Mucosa of rectum (tissue), 2 donors: Measurements from ENCODE around the gene CA5B.
"Not testable (repeated sequence)": the region's sequence is repeated elsewhere in the genome, so short reads cannot be mapped to it uniquely, and the experiment has no call there.

Experiments used
- H3K27ac ChIP-seq, 2 donors: one replicate each; pipeline ENCODE4 v1.7.0; 2013; ENCODE audit warnings: inconsistent platforms in 2 of 2, low read depth in 2 of 2, low read length in 2 of 2
- H3K27me3 ChIP-seq, 2 donors: one replicate each; pipeline ENCODE4 v1.7.0; 2013; ENCODE audit warnings: low read length in 2 of 2; ENCODE audit not compliant: control insufficient read depth in 2 of 2, insufficient read depth in 2 of 2
- H3K36me3 ChIP-seq, 2 donors: one replicate each; pipeline ENCODE4 v1.7.0; 2013; ENCODE audit warnings: low read length in 2 of 2; ENCODE audit not compliant: control insufficient read depth in 2 of 2, insufficient read depth in 2 of 2
- H3K4me1 ChIP-seq, 2 donors: one replicate each; pipeline ENCODE4 v1.7.0; 2013; ENCODE audit warnings: low read length in 2 of 2, mild to moderate bottlenecking in 1 of 2; ENCODE audit not compliant: control insufficient read depth in 2 of 2, insufficient read depth in 2 of 2
- H3K4me3 ChIP-seq, 2 donors: one replicate each; pipeline ENCODE4 v1.7.0; 2013; ENCODE audit warnings: low read length in 2 of 2
- H3K9ac ChIP-seq, 2 donors: one replicate each; pipeline ENCODE4 v1.7.0; 2013; ENCODE audit warnings: low read length in 2 of 2, low read depth in 1 of 2, mild to moderate bottlenecking in 1 of 2
- H3K9me3 ChIP-seq, 2 donors: one replicate each; pipeline ENCODE4 v1.7.0; 2013; ENCODE audit warnings: low read length in 2 of 2; ENCODE audit not compliant: control insufficient read depth in 2 of 2
- donor health status: healthy.
- donor health status: Normal muscosa, but diverticular disease.

The CA5B gene

GRCh38 chrX:15737959-15738902, at the start of gene CA5B:
Gene CA5B (plus strand): TSS chrX:15738270. CDS start chrX:15750024, 11,754 bp downstream.
- Histone ChIP-seq H3K9ac (peak within 1 kb of the TSS; percentile 38 to 67), H3K4me3 (peak within 1 kb of the TSS; percentile 70 to 73), H3K4me1 (peaks cover 5 to 6% of the 10 kb centered on the region in 2 donors), H3K9me3 (no peaks in the 10 kb centered on the region), H3K27ac (peak within 1 kb of the TSS; percentile 11 to 14), H3K36me3 (no peaks in the 10 kb centered on the region), H3K27me3 (no peaks in the 10 kb centered on the region)

- Histone ChIP-seq H3K9ac (no peak overlapping the region), H3K27me3 (no peaks in the 10 kb centered on the region), H3K27ac (no peak overlapping the region)
These were observed 43.1 kb upstream of the CA5B start for GRCh38 chrX:15694941-15695451.

GRCh38 chrX:15696516-15696915, 41.6 kb upstream of the CA5B start:
- Histone ChIP-seq H3K36me3 (peaks cover 17 to 26% of the 10 kb centered on the region in 2 donors), H3K27ac (no peak overlapping the region), H3K27me3 (no peaks in the 10 kb centered on the region), H3K4me3 (no peak overlapping the region), H3K4me1 (no peaks in the 10 kb centered on the region), H3K9ac (no peak overlapping the region), H3K9me3 (no peaks in the 10 kb centered on the region)

More at GRCh38 chrX:15694941-15695451, 43.1 kb upstream of the CA5B start:
- Histone ChIP-seq H3K36me3 (peaks cover 21 to 31% of the 10 kb centered on the region in 2 donors), H3K9me3 (no peaks in the 10 kb centered on the region), H3K4me3 (no peak overlapping the region), H3K4me1 (no peaks in the 10 kb centered on the region)

DNA sequence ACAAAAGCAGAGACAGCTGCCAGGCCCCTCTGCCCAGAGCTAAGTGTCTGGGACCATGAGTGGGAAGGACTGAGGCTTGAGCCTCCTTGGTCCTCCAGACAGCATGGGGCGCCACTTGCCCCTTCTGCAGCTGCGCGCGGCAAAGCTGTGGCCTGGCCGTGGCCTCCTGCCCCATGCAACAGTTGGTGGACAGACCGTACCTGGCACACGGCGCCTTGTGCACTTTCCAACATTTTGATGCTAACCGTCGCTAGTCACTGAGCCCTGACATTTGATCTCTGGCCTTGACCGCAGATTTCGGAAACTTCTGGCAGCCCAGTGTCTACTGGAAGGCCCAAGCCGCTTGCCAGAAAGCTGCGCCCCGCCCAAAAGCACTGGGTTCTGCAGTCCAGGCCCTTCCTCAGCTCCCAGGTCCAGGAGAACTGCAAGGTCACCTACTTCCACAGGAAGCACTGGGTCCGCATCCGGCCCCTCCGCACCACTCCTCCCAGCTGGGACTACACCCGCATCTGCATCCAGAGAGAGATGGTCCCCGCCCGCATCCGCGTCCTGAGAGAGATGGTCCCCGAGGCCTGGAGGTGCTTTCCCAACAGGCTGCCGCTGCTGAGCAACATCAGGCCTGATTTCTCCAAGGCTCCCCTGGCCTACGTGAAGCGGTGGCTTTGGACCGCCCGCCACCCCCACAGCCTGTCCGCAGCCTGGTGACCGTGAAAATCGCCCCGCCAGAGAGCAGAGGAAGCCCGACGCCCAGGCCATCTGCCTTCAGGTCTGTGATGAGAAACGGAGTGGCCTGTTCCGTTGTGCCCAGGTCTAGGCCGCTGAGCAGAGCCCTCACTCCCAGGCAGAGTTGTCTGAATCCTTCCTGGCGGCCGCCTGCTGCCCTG, 35.3 kb upstream of the CA5B start:
- Histone ChIP-seq H3K4me3 (no peak overlapping the region), H3K9ac (no peak overlapping the region), H3K27ac (no peak overlapping the region), H3K36me3 (peaks cover 3% of the 10 kb centered on the region in 2 donors), H3K9me3 (no peaks in the 10 kb centered on the region), H3K27me3 (no peaks in the 10 kb centered on the region), H3K4me1 (no peaks in the 10 kb centered on the region)

- H3K36me3 ChIP-seq, H3K9me3 ChIP-seq, H3K4me1 ChIP-seq, H3K27me3 ChIP-seq, H3K9ac ChIP-seq, H3K27ac ChIP-seq, H3K4me3 ChIP-seq: not testable (repeated sequence)
These were observed 34.3 kb upstream of the CA5B start for GRCh38 chrX:15703809-15704208.

DNA sequence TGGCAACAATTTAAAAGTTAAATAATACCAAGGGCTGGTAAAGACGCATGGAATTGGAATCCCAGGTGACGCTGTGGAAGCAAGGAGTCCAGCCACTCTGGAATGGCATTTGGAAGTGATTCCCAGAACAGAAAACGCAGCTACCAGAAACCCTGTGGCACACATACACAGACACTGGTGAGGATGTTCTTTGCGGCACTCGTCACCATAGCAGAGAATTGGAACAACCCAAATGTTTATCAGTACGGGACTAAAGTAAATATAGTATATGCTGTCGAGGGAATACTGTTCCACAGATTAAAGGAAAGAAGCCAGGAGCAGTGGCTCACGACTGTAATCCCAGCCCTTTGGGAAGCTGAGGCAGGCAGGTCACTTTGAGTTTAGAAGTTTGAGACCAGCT, 33.8 kb upstream of the CA5B start:
- H3K36me3 ChIP-seq, H3K4me3 ChIP-seq, H3K4me1 ChIP-seq, H3K27me3 ChIP-seq, H3K9me3 ChIP-seq, H3K27ac ChIP-seq, H3K9ac ChIP-seq: not testable (repeated sequence)

GRCh38 chrX:15714529-15714928, 23.5 kb upstream of the CA5B start:
- no peaks in the 10 kb centered on the region for H3K27me3 ChIP-seq
- no peak overlapping the region for H3K9ac ChIP-seq
- H3K4me3 ChIP-seq = no peak overlapping the region

DNA sequence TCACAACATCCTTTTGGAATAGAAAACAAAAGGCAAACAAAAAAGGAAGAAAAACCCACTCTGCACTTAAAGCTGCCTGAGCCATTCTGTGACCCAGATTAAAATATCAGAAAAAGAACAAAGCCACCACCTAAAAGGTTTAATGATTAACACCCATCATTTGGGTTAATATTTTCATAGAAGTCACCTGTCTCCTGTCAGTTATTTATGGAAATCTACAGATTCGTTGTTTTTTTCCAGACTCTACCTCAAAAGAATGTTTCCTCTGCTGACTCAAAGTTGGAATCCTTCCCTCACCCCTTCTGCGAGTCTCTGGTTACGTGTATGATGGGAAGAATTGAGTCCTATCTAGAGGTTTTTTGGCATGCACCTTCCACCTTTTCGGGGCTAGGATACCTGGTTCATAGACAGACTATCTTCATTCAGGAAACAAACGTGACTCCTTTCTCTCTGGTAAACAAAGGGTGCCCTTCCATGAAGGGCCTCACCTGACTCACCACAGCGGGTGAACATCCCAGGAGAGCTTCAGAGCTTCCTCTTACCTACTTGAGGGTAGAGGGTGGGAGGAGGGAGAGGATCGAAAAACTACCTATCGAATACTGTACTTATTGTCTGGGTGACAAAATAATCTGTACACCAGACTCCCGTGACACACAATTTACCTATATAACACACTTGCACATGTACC, 19.6 kb upstream of the CA5B start:
- no peaks in the 10 kb centered on the region for H3K9me3 ChIP-seq
- no peak overlapping the region for H3K9ac ChIP-seq
- H3K4me3 ChIP-seq = no peak overlapping the region
- no peak overlapping the region for H3K27ac ChIP-seq
- H3K4me1 ChIP-seq = no peaks in the 10 kb centered on the region
- H3K27me3 ChIP-seq = no peaks in the 10 kb centered on the region
- no peaks in the 10 kb centered on the region for H3K36me3 ChIP-seq

More at GRCh38 chrX:15714529-15714928, 23.5 kb upstream of the CA5B start:
- Histone ChIP-seq H3K36me3 (no peaks in the 10 kb centered on the region), H3K4me1 (no peaks in the 10 kb centered on the region), H3K27ac (no peak overlapping the region), H3K9me3 (no peaks in the 10 kb centered on the region)

- Histone ChIP-seq H3K27me3 (no peaks in the 10 kb centered on the region), H3K4me3 (no peak overlapping the region), H3K4me1 (no peaks in the 10 kb centered on the region), H3K9ac (no peak overlapping the region), H3K36me3 (no peaks in the 10 kb centered on the region), H3K27ac (no peak overlapping the region), H3K9me3 (no peaks in the 10 kb centered on the region)
These were observed 18.6 kb upstream of the CA5B start for GRCh38 chrX:15719324-15719968.
